Right lobe of liver (tissue), 6 donors: ENCODE measurements around the gene KRTCAP2. TPM values are rescaled to one million over a fixed set of nuclear protein-coding genes. Genes with fewer than 3 reads are reported as not detected.

Source experiments
- ATAC-seq, 4 donors: fragments of 200-7000 bp; cut with Tn5 transposase; one replicate each; pipeline ENCODE4 v1.9.1; 2020; ENCODE audit warnings: mild to moderate bottlenecking in 4 of 4, moderate library complexity in 4 of 4
- DNase-seq, 3 donors: peaks; one replicate each; pipeline ENCODE4 v3.0.0-alpha.2; 2020
- H3K27ac ChIP-seq, 3 donors: fragments of 200-600 bp; one replicate each; pipeline ENCODE4 v1.8.0; 2022
- H3K27me3 ChIP-seq, 2 donors: fragments of 200-600 bp; one replicate each; pipeline ENCODE4 v1.8.0; 2022
- H3K36me3 ChIP-seq, 4 donors: fragments of 200-600 bp; sonication (generic) in 1 of 4; one replicate each; pipeline versions ENCODE4 v1.5.1 to v1.8.0; 2017 to 2022; ENCODE audit warnings: control low read depth in 1 of 4
- H3K4me1 ChIP-seq, 4 donors: fragments of 200-600 bp; sonication (generic) in 1 of 4; one replicate each; pipeline versions ENCODE4 v1.5.1 to v1.8.0; 2017 to 2022; ENCODE audit warnings: control low read depth in 1 of 4
- H3K4me3 ChIP-seq, 3 donors: fragments of 200-600 bp; one replicate each; pipeline ENCODE4 v1.8.0; 2022
- H3K9me3 ChIP-seq, 4 donors: fragments of 200-600 bp; sonication (generic) in 1 of 4; one replicate each; pipeline versions ENCODE4 v1.5.1 to v1.8.0; 2017 to 2022; ENCODE audit warnings: control low read depth in 1 of 4
- POLR2A ChIP-seq: fragments of 450-650 bp; IDR thresholded peaks from one replicate; pipeline ENCODE4 v1.6.1; 2017; ENCODE audit warnings: antibody characterized with exemption, mild to moderate bottlenecking
- WGBS: methylation state at CpG from one replicate; pipeline ENCODE4 v1.1.6; 2018; ENCODE audit warnings: low coverage, low lambda C conversion rate; ENCODE audit not compliant: insufficient coverage; ENCODE audit errors: missing lambda C conversion rate; 5-methylcytosine and 5-hydroxymethylcytosine counted together
- intact Hi-C, 2 donors: fragments of 100-400 bp; cut with DNase I; formaldehyde crosslinking; loops; one replicate each; pipeline versions ENCODE4 v1.11.2 to v1.14.1; 2022
- total RNA-seq, 6 experiments: library from RNA; depleted of rRNA in 2 of 6; stranded (reverse); fragments of >200 nt in 2 of 6; fragmentation: NEBNext Ultra II Directional in 3 of 6; extraction: Animal tissue kit (Norgen Biotek cat#: 25700) in 3 of 6; gene quantifications; one replicate each; pipeline versions ENCODE4 v1.1.0 to v1.2.4, GENCODE V29; 2016 to 2023
- TF ChIP-seq, protein P1 (sequence below), 4 donors: fragments of 200-600 bp in 3 of 4; fragments of 450-650 bp in 1 of 4; IDR thresholded peaks; one replicate each; pipeline versions ENCODE4 v1.5.1 to v1.8.0; 2016 to 2022; ENCODE audit warnings: antibody characterized with exemption in 4 of 4, mild to moderate bottlenecking in 2 of 4
- donor health status: DM: no; HTN: yes; CAD: no.
- donor health status: DM: no; HTN: no; CAD: no.
- donor health status: DM: no; HTN: no; CAD: no.
- donor health status: DM: no; HTN: yes; CAD: no.
- donor health status: DM: no; HTN: yes; CAD: no.

Gene KRTCAP2
- total RNA-seq, 6 experiments from 2014 or later: 85.5 to 145 (median 99.9) TPM

DNA sequence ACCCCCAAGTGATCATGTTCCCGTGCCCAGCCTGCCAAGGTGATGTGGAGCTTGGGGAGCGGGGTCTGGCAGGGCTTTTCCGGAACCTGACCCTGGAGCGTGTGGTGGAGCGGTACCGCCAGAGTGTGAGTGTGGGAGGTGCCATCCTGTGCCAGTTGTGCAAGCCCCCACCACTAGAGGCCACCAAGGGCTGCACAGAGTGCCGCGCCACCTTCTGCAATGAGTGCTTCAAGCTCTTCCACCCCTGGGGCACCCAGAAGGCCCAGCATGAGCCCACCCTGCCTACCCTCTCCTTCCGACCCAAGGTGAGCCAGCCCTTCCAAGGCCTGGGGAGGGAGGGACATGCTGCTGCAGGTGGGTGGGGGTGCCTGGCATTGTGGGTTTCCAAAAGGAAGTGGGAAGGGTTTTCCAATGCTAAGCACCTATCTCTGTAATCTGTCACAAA is 2.8 kb upstream of the KRTCAP2 start:
- ATAC-seq: no peak
- peak in 1 of 3 donors; percentile 54 for DNase-seq
- no peaks in the 10 kb centered on the region for H3K36me3 ChIP-seq
- no peaks in the 10 kb centered on the region for H3K27me3 ChIP-seq
- TF ChIP-seq, protein P1, sequence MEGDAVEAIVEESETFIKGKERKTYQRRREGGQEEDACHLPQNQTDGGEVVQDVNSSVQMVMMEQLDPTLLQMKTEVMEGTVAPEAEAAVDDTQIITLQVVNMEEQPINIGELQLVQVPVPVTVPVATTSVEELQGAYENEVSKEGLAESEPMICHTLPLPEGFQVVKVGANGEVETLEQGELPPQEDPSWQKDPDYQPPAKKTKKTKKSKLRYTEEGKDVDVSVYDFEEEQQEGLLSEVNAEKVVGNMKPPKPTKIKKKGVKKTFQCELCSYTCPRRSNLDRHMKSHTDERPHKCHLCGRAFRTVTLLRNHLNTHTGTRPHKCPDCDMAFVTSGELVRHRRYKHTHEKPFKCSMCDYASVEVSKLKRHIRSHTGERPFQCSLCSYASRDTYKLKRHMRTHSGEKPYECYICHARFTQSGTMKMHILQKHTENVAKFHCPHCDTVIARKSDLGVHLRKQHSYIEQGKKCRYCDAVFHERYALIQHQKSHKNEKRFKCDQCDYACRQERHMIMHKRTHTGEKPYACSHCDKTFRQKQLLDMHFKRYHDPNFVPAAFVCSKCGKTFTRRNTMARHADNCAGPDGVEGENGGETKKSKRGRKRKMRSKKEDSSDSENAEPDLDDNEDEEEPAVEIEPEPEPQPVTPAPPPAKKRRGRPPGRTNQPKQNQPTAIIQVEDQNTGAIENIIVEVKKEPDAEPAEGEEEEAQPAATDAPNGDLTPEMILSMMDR (IDR thresholded peaks at IDR 0.05): no peak
- TF ChIP-seq POLR2A: no peak
- H3K4me1 ChIP-seq: peaks cover 0 to 7% (median 0%) of the 10 kb centered on the region in 4 donors
- no peaks in the 10 kb centered on the region for H3K9me3 ChIP-seq
- intact Hi-C loops: no loop called here
- H3K4me3 ChIP-seq: no peak overlapping the region
- H3K27ac ChIP-seq: no peak overlapping the region
- WGBS: no CpG with 5 or more reads among the region's 9 CpGs

DNA sequence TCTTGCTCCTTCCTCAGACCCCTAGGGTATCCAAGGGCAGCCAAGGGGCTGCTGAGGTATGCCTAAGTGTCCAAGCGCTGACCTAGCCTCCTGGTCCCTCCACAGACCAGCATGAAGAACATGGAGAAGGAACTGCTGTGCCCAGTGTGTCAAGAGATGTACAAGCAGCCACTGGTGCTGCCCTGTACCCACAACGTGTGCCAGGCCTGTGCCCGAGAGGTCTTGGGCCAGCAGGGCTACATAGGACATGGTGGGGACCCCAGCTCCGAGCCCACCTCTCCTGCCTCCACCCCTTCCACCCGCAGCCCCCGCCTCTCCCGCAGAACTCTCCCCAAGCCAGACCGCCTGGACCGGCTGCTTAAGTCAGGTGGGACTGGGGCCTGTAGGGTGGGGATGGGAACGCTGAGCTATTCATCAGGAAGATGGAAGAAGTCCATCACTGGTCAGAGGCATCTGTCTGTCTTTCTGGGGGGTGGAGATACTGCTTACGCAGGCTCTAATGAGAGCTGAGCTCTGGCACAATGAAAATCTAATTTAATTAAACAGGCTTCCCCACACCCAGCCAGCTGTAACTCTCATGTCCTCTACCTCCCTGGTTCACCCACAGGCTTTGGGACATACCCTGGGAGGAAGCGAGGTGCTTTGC is 2.3 kb upstream of the KRTCAP2 start:
- peaks cover 0 to 7% (median 0%) of the 10 kb centered on the region in 4 donors for H3K4me1 ChIP-seq
- ATAC-seq: no peak
- no peak overlapping the region for H3K27ac ChIP-seq
- WGBS: 61% methylated on average over 3 of the region's 12 CpGs
- H3K27me3 ChIP-seq: no peaks in the 10 kb centered on the region
- H3K4me3 ChIP-seq: no peak overlapping the region
- intact Hi-C loops: no loop called here
- TF ChIP-seq, protein P1 (IDR thresholded peaks at IDR 0.05): no peak
- no peak for TF ChIP-seq POLR2A
- H3K36me3 ChIP-seq: no peaks in the 10 kb centered on the region
- H3K9me3 ChIP-seq: no peaks in the 10 kb centered on the region
- DNase-seq: peak in 1 of 3 donors; percentile 52

DNA sequence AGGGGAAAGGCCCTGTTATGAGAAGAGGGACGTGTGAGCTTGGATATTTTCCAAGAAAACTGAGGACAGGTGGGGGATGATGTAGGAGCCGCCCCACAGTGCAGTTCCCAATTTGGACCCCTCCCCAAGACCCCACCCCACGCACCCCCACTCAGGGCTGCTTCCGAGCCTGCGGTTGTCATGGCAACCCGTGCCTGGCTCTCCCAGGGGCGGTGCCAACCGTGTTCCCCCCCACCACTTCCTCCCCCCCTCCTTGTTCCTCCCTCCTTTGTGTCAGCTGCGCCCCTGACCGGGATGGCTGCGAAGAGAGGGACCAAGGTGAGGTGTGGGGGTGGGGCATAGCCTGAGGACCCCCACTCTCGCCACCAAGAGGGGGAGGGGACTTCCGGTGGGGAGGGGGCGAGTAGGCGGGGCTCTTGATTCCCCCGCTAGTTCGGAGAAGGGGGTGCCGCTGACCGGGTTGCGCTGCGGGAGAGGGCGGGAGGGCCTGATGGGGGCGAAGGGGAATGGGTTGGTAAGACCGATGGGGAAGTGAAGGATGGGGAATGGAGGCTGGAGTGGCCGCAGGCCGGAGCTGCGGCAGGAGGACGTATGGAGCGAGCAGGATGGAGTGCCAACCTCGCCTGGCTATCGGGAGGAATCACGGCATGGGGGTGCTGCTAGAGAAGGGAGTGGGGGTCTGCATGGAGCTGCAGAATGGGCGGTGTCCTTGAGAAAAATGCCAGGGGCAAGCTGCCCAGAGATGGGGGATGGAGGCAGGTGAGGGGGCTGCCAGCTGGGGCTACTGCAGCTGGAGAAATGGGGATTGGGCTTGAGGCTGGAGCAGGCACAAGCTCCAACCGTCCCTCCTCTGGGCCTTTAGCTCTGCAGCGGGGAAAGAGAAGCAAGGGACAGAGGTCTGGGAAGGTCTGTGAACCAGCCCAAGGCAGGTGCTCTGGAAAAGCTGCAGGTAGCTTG is 1.5 kb upstream of the KRTCAP2 start:
- Histone ChIP-seq H3K4me3 (no peak overlapping the region), H3K4me1 (peaks cover 0 to 7% (median 0%) of the 10 kb centered on the region in 4 donors), H3K27me3 (no peaks in the 10 kb centered on the region), H3K36me3 (peaks cover 0 to 4% (median 1%) of the 10 kb centered on the region in 4 donors), H3K27ac (no peak overlapping the region), H3K9me3 (no peaks in the 10 kb centered on the region)
- DNase-seq (peak in 2 of 3 donors; percentile 52 to 55), ATAC-seq (no peak)
- TF ChIP-seq POLR2A: no peak
- TF ChIP-seq, protein P1 (IDR thresholded peaks at IDR 0.05): no peak
- WGBS: 10% methylated on average over 31 of the region's 35 CpGs
- intact Hi-C loops: no loop called here

DNA sequence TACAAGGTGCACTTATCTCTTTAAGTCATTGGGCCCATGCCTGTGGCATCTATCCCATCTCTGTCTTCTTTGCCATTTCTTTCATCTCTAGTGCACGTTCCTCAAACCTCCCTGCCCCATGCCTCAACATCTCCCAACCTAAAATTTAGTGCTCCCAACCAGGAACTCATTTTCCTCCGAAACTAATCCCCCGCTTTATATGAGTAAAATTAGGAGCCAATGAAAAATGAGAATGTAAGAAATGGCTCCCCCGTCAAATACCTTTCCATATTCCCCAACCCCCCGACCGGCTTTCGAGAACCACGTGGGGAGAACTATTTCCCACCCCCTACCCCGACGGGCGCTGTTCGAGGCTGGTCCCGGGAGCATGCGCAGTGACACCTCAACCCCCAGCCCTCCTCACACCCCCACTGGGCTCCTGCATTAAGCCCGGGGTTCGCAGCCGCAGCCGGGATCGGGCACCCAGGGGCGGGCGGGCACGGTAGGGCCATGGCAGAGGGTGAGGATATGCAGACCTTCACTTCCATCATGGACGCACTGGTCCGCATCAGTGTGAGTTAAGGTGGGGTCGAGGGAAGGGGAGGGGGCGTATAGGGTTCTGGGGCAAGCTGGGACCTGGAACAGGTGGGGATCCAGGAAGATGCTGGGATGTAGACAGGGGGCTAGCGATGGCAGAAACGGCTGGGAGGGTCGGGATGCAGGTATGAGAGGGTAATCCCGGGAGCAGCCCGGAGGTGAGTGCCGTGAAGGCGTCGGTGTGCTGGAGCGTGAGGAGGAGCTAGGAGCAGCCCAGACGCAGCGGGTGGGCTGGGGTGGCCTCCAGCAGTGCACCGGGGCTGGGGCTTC is 597 bp upstream of the KRTCAP2 start, which contains the start of gene TRIM46:
TSS of gene TRIM46 (plus strand) at position 372 of the 846 bp plus-strand sequence. CDS start at position 490, 118 bp downstream.
- Histone ChIP-seq H3K27ac (peak within 1 kb of the TSS; percentile 73 to 87 (median 78)), H3K4me1 (peaks cover 0 to 7% (median 0%) of the 10 kb centered on the region in 4 donors), H3K27me3 (no peaks in the 10 kb centered on the region), H3K4me3 (peak within 1 kb of the TSS; percentile 73 to 94 (median 87)), H3K9me3 (no peaks in the 10 kb centered on the region), H3K36me3 (peaks cover 0 to 10% (median 5%) of the 10 kb centered on the region in 4 donors)
- peak in 2 of 3 donors; percentile 54 to 62 for DNase-seq
- TF ChIP-seq, protein P1 (IDR thresholded peaks at IDR 0.05): peak in 1 of 4 donors; percentile 0
- no peak for TF ChIP-seq POLR2A
- no peak for ATAC-seq
- intact Hi-C loops: no loop called here
- 5% methylated on average over 37 of the region's 38 CpGs for WGBS
